HG03439 (cell line): ENCODE measurements around the gene ZNF507.

Source experiments
- ATAC-seq: cut with Tn5 transposase; IDR thresholded peaks from one replicate; pipeline ENCODE4 v1.9.1; 2021; ENCODE audit warnings: mild to moderate bottlenecking, moderate library complexity; ENCODE audit not compliant: unreplicated experiment

Gene ZNF507

DNA sequence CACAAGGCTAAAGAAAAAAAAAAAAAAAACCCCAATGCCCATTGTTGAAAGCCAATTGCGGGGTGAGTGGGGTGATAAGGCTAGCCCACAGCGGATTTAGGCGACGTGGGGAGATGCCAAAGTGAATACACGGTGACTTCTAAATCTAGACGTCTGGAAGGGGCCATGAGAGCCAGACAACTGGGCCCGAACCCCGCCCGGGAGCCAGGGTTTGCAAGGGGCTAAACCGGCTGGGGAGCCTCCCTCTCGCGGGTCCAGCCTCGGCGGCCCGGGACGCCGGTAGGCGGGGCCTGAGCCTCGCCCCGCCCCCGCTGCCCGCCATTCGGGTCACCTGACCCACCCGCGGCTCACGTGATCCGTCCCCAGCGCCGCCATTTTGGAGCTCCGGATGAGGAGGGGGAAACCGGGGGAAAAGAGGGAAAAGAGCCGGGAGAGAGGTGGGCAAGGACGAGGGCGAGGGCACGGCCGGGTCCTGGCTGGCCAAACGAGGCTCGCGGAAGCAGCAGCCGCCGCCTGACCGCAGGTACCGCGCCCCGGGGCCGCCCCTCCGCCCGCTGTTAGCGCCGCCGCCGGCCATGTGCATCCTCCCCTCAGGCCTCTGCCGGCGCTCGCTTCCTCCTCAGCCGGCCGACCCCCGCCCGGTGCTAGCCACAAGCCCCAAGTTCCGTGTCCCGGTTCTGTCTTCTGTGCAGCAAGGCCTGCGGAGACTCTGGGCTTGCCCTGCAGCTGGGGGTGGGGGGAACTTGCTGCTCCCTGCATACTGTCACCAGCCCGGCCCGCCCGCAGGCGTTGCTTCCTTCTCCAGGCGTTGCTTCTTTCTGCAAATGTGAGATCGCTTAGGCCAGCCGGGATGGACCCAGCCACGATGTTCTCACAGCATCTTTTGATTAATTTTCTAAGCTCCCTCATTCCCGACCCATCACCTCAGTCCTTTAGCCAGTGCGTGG, at the start of gene ZNF507:
TSS of gene ZNF507 (plus strand) at position 350 of the 947 bp plus-strand sequence. CDS start 7,221 bp downstream, outside the sequence.
- peak; percentile 90 for ATAC-seq

DNA sequence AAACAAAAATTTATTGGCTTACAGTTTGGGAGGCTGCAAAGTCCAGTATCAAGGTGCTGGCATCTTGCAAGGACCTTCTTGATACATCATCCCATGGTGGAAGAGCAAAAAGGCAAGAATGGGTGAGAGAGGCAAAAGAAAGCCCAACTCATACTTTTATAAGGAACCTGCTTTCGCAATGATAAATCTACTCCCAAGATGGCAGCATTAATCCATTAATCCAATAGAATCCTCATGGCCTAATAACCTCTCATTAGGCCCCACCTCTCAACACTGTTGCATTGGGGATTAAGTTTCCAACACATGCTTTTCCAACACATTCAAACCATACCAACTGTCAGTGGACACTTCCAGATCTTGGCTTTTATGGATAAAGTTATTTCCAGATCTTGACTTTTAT, 48.7 kb upstream of the ZNF507 start:
- ATAC-seq = no peak

DNA sequence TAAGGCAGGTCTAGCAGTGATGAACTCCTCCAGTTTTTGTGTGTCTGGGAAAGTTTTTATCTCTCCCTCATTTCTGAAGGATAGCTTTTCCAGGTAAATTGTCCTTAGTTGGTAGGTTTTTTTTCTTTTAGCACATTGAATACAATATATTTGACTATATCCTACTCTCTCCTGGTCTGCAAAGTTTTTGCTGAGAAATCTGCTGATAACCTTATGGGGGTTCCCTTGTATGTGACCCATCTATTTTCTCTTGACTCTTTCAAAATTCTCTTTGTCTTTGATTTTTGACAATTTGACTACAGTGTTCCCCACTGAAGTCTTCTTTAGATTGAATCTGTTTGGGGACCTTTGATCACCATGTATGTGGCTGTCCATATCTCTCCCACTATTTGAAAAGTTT, 42.6 kb upstream of the ZNF507 start:
- no peak for ATAC-seq

DNA sequence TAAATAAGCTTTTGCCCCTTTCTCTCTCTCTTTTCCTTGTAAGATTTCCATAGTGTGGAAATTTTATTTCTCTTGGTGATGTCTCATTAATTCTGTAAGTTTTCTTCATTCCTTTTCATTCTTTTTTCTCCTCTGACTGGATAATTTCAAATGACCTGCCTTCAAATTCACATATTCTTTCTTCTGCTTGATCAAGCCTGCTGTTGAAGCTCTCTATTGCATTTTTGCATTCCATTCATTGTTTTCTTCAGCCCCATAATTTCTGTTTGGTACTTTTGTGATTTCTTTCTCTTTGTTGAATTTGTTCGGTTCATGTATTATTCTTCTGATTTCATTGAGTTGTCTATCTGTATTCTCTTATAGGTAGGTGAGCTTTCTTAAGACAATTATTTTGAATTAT, 42.2 kb upstream of the ZNF507 start:
- ATAC-seq = no peak

DNA sequence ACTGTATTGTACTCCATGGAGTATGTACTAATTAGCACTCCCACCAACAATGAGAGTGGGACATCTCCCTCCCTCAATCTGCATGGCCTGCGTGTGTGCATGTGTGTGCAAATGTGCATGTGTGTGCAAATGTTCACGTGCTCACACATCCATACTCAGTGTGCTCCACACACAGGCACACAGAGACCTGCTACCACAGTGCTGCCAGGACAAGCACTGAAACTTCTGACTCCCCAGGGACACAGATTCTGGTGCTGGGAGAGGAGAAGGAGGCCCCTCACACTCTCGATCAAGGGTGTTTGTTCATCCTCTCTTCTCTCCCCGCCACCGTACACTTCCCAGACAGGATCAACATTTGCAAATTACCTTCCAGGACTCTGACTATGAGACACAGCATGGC, 37.8 kb upstream of the ZNF507 start:
- no peak for ATAC-seq

DNA sequence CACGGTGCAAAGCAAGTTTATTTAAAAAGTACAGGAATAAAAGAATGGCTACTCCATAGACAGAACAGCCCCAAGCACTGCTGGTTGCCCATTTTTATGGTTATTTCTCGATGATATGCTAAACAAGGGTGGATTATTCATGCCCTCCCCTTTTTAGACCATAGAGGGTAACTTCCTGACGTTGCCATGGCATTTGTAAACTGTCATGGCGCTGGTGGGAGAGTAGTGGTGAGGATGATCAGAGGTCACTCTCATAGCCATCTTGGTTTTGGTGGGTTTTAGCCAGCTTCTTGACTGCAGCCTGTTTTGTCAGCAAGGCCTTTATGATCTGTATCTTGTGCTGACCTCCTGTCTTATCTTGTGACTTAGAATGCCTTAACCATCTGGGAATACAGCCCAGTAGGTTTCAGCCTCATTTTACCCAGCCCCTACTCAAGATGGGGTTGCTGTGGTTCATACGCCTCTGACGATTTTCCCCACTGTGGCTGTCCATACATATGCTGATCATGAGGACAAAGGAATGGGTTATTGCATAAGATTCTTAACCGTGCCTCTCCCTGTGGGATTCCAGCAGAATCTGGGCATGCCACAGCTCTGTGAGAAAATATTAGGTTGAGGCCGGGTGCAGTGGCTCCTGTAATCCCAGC, 36.9 kb upstream of the ZNF507 start:
- no peak for ATAC-seq

DNA sequence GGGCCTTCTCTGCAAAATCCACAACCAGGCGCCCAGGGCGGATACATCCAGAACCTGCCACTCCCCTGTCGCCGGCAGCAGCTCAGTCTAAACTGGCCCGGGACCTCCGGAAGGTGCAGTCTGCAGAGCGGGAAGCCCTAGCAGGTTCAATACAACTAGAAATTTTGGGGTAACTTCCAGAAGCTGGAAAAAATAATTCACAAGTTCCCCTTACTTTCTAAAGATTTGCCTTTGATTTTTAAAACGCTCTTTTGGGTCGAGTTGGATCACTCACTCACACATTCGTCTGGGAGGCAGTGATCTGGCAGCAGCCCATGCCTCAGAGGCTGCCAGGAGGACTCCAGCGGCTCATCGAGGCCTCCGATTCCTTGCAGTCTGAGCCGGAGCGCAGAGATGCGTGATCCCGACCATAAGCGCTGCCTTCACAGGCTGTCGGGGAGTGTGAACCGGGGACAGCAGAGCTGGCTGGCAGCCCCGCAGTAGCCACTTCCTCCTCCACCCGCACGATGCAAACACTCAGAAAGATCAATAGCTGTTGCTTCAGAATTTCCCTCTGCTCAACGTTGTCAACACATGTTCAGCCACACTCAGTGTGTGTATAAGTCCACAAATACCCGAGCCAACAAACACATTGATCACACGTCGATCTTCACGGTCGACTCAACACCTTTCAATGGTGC, 35.6 kb upstream of the ZNF507 start:
- ATAC-seq = no peak

DNA sequence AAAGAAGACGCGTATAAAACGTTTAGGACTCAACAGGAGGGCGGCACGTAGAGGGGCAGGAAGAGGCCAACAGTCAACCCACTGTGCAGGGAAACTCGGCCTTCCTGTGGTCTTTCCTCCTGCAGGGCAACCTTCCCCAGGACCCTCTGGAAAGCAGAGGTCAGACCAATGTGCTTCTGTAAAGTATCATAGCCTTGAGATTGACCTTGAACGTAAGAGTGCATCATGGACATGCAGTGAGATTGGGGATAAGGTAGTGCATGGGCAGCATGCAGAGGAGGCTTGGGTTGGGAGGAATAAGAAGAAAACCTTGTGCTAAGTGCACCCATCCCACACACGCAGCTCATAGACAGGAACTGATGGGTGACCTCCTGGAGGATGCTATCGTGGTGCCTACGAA, 34.0 kb upstream of the ZNF507 start:
- ATAC-seq = no peak

DNA sequence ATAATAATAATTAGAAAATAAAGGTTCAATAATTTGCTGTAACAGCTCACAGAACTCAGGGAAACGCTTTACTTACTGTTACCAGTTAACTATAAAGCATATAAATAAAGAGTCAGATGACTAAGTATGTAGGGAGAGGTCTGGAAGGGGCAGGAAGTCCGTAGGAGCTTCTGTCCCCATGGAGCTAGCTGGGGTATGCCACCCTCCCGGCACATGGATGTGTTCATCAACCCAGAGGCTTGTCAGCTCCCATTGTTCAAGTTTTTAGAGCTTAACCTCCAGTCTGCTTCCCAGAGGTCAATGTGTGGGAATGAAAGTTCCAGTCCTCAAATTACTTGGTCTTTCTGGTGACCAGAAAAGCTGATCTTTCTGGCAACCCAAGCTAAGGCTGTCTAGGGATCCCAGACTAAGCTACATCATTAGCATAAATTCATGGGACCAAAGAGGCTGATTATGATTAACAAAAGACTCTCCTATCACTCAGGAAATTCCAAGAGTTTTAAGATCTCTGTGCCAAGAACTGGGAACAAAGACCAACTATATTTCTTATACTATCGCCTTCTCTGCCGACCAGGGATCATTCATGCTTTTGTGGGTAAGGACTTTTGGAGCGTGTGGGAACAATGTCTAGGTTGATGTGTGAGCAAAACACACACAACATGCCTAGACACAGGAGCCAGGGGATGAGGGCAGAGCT, 31.7 kb upstream of the ZNF507 start:
- ATAC-seq = no peak

DNA sequence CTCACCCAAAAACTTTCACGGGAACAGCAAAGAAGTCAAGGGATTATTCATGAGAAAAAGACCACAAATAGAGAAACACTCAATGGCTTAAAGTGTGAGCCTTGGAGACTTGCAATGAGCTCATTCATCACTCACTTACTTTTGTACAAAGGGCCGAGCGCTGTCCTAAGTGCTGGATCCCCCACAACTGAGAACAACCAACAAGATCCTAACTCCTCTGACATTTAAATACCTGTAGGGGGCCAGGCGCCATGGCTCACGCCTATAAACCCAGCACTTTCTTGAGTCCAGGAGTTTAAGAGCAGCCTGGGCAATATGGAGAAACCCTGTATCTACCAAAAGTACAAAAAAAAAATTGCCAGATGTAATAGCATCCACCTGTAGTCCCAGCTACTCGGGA, 29.4 kb upstream of the ZNF507 start:
- no peak for ATAC-seq

DNA sequence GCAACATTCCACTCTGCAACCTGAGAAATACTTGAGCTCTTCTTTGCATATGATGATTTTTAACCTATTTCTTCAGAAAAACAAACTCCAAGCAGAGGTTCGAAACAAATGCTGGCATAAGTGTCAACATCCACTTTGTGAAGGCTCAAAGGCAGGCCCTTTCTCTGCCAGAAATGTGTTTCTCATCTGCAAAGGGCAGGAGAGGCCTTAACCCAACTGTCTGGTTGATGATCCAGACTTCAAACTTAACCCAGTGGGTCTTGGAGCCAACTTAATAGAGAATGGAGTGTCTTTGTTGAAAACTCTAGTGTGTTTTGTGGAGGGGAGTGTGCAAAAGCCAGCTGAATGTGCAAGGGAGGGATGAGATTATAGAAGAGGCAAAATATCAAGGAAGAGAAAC, 28.3 kb upstream of the ZNF507 start:
- ATAC-seq = no peak

DNA sequence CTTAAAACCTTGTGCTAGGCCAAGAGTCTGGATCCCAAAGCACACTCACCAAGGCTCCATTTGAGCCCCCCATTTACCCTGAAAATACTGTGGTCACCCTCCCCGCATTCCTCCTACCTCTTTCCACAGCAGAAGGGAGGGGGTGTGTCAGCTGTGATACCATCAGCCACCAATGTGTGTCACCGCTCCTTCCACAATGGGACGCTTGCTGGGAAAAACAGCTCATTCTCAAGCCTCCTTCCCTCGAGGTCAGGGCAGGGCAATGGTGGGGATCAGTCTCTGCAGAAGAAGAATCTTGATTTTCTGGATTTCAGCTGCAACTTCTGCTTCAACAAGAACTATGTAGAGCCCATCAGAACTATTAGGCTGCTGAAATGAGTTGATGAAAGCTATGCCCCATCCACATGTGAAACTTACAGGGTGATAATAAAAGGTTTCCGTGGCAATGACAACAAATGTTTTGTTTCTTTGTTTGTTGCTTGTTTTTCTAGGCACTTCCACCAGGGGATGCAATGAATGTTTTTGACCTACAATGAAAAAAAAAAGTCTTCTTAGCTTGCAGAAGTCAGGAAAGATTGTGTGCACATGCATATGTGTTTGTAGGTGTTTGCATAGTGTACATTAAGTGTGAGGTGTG, 26.4 kb upstream of the ZNF507 start:
- ATAC-seq = no peak

DNA sequence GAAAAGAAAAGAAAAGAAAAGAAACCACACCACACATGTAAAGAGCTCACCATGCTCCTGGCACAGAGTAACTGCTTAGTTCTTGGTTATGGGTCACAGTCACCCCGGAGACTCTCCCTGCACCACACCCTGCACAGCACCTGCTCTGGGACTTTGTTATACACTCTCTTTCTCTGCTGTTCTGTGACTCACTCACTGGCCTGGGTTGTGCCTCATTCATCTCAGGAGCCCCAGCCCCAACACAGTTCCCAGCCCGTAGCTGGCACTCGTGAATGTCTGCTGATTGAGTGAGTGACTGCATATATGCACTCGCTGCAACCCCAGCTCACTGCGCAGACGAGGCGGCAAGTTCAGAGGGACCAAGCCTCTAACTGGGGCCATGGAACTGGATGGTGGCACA, 22.9 kb upstream of the ZNF507 start:
- no peak for ATAC-seq

DNA sequence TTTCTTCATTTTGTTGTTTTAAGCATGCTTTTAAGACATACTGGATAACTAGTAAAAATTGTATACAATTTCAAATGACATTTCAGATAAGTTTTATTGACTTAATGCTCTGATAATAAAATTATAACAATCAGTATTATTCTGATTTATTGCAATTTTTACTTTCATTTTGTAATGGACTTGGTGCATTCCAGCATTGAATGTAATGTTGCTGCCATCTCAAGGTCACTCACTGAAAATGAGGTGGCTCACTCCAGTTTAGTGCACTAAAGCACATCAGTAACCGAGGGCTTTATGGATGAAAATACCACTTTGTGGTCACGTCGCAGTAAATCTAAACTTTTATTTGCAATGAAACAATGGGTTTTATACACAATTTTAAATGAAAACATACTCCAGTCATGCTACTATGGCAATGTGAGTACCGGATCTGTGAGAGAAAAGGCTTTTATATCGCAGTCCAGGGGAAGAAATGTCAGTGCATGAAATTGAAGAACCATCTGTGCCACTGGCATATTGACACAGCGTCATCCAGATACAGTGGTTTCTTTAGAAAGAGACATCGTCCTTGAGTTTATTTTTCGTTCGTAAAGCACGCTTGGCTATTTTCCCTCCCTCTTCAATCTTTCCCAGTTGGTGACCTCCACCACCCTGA, 20.7 kb upstream of the ZNF507 start:
- ATAC-seq = no peak

DNA sequence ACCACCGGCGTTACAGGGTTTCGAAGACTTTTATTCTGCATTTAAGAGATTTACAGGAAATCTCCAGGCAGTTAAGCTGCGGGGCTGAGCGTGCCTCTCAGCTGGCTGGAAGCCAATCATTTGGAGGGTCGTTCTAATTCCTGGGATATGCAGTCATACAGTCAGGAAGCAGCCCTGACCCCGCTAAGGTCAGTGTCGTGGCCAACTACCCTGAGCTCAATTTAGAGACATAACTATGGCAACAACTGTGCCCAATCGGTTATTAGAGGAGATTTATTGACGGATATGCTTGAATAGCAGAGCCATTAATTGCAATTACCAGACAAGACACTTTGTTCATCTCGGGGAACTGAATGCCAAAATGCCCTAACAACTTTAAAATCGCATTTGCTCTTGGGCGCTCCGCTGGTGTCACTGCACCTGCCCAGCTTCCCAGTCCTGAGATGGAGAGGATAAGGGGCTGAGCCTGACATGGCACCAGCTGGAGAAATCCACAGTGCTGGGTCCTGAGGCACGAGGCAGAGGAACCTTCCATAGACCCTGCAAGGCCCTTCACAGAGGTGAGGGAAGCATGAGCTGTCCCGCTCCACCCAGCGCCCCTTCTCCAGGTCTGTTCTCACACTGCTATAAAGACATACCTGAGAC, 15.1 kb upstream of the ZNF507 start:
- ATAC-seq = no peak

DNA sequence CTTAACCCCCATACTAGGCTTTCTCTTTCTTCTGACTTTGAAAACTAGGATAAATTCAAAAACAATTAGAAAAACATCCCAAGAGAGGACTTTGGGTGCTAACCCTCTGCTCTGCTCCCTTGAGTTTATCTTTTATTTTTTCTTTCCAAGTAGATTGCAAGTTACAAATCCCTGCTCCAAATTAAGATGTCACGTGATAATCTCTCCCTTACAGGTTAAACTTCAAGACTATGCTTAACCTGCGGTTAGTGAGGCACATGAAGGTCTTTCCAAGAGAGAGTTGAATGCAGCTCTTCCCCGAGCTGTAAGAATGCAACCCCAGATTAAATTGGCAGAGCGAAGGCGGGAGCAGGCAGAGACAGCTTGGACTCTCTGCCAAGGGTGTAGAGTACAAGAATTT, 12.2 kb upstream of the ZNF507 start:
- ATAC-seq = no peak

DNA sequence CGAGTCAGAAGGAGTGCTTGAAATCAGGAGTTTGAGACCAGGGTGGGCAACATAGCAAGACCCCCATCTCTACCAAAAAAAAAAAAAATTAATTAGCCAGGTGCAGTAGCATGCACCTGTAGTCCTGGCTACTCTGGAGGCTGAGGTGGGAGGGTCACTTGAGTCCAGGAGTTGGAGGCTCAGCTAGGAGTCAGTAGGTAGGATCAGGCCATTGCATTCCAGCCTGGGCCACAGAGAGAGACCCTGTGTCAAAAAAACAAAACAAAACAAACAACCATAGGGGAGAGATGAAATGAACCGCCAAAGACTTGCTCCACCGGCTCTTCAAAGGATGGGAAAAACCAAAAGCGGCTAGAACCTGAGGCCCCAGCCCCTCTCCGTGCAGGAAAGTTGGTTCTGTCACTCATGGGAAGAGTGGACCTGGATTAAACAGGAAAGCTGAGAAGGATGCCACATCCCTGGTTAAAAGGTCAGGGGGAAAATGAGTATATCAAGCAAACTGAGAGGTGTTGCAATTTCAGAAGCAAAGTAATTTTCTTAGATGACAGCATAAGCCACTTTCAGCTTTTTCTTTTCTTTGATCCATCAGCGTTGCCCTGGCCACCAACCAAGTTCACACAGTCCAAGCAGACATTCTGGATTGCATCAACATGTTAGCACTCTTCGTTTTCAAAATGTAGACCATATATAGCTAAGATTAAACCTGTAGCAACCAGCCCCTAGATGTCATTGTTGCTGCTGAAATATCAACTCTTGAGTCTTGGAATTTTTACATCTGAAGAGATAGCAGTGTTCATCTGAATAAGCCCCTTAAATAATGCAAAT, 8.9 kb upstream of the ZNF507 start:
- ATAC-seq = no peak

DNA sequence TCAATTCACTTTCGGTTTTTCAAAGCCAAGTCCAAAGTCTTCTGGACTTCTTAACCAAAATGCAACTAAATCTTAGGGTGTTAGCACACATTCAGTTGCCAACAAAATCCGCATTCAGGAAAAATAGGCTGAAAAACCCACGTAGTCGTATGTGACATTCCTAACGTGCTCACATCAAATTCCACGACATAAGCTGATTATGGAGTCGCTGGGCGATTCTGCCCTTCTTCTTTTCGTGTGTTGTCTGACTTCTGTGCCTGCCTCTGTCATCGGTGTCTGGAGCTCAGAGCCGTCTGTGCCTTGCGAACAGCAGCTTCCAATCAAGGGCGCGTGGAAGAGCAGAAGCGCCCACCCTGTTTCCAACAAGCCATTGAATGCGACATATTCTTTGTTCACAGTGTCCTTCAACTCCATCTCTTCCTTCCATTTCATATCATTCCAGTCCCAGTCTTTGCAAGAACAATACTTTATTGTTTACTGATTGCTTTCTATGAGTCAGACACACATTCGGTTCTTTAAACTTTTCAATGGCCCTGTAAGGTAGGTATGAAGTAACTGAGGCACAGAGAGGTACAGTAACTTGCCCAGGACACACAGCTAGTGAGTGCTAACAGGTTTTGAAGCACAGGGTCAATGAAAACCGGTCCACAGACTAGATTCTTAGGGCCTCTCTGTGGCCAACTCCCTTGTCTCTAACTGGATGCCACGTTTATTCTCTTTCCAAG, 8.2 kb upstream of the ZNF507 start:
- ATAC-seq = no peak
